ENCODE results near the gene AFDN. TPM values are rescaled to one million over a fixed set of nuclear protein-coding genes. Genes with fewer than 3 reads are reported as not detected.

The AFDN gene
- total and polyA plus RNA-seq, 10 of the 15 experiments (the other 5 are each of a cell fraction or from before 2014, with no cell fraction given): 5.7 to 68.2 (median 45.1) TPM

- Histone ChIP-seq H3K27ac (ENCODE audit: control insufficient read depth, insufficient read depth) (no peak overlapping the region), H3K79me2 (ENCODE audit: control insufficient read depth, insufficient read depth, low read length) (no peaks in the 10 kb centered on the region), H3K9me3 (replicated peaks; ENCODE audit: control insufficient read depth, insufficient read depth, low read length) (no peaks in the 10 kb centered on the region; the same call in 2 of the 3 replicates), H3K4me2 (ENCODE audit: control insufficient read depth, insufficient read depth) (no peak overlapping the region), H4K20me1 (ENCODE audit: control insufficient read depth, insufficient read depth) (no peaks in the 10 kb centered on the region), H3K4me1 (ENCODE audit: control insufficient read depth, insufficient read depth, low read length) (no peaks in the 10 kb centered on the region), H3K27me3 (replicated peaks in 1 of 2; ENCODE audit: control insufficient read depth in 2 of 2, insufficient read depth in 2 of 2, low read length in 1 of 2) (no peaks in the 10 kb centered on the region), H3K4me3 (no peak overlapping the region), H2AFZ (ENCODE audit: control insufficient read depth, low read depth, low read length) (no peak overlapping the region), H3K36me3 (ENCODE audit: control insufficient read depth in 2 of 2, insufficient read depth in 2 of 2, low read length in 1 of 2) (no peaks in the 10 kb centered on the region), H3K9ac (ENCODE audit: control insufficient read depth, insufficient read depth, low read length) (no peak overlapping the region)
- ChIA-PET RAD21 (ENCODE audit: unreplicated experiment) (no interaction called here), CTCF (no interaction called here), POLR2A (no interaction called here), SMC1A (ENCODE audit: uncharacterized antibody, unreplicated experiment) (no interaction called here)
- BruUV-seq (replicated peaks): no TSS peak
- TF ChIP-seq E2F4 (IDR thresholded peaks at IDR 0.05; ENCODE audit: low read depth, low read length) (no peak), ZNF622 (IDR thresholded peaks at IDR 0.05) (no peak)
- intact Hi-C loops (cut with micrococcal nuclease; ENCODE audit: unreplicated experiment): no loop called here
- ATAC-seq (no peak), FAIRE-seq (no peak), DNase-seq (ENCODE audit: low read depth, low spot score) (no peak)
- 61% methylated on average over 35 of the region's 35 CpGs for WGBS (ENCODE audit: insufficient coverage, insufficient replicate concordance, low lambda C conversion rate, missing lambda C conversion rate)
- in situ Hi-C loops (cut with MboI): no loop called here
Measured at GRCh38 chr6:167987396-167988153, 160.9 kb downstream of the AFDN start.

- 21% methylated on average over 5 of the region's 5 CpGs for WGBS (ENCODE audit: insufficient coverage, insufficient replicate concordance, low lambda C conversion rate, missing lambda C conversion rate)
- Histone ChIP-seq H3K36me3 (ENCODE audit: control insufficient read depth in 2 of 2, insufficient read depth in 2 of 2, low read length in 1 of 2) (no peaks in the 10 kb centered on the region), H4K20me1 (ENCODE audit: control insufficient read depth, insufficient read depth) (no peaks in the 10 kb centered on the region), H3K27me3 (replicated peaks in 1 of 2; ENCODE audit: control insufficient read depth in 2 of 2, insufficient read depth in 2 of 2, low read length in 1 of 2) (no peaks in the 10 kb centered on the region), H2AFZ (ENCODE audit: control insufficient read depth, low read depth, low read length) (no peak overlapping the region), H3K4me1 (ENCODE audit: control insufficient read depth, insufficient read depth, low read length) (no peaks in the 10 kb centered on the region), H3K9ac (ENCODE audit: control insufficient read depth, insufficient read depth, low read length) (no peak overlapping the region), H3K79me2 (ENCODE audit: control insufficient read depth, insufficient read depth, low read length) (no peaks in the 10 kb centered on the region), H3K4me2 (ENCODE audit: control insufficient read depth, insufficient read depth) (no peak overlapping the region), H3K27ac (ENCODE audit: control insufficient read depth, insufficient read depth) (no peak overlapping the region), H3K9me3 (replicated peaks; ENCODE audit: control insufficient read depth, insufficient read depth, low read length) (no peaks in the 10 kb centered on the region; the same call in 2 of the 3 replicates), H3K4me3 (no peak overlapping the region)
- ChIA-PET SMC1A (ENCODE audit: uncharacterized antibody, unreplicated experiment) (no interaction called here), RAD21 (ENCODE audit: unreplicated experiment) (no interaction called here), CTCF (no interaction called here), POLR2A (no interaction called here)
- TF ChIP-seq POLR2AphosphoS2 (IDR thresholded peaks at IDR 0.05; ENCODE audit: low read depth, low read length) (no peak), RELB (IDR thresholded peaks at IDR 0.05; ENCODE audit: low read depth) (no peak), USF1 (IDR thresholded peaks at IDR 0.05; ENCODE audit: borderline replicate concordance, extremely low read length, insufficient read depth, low read depth, low read length) (no peak)
- BruUV-seq (replicated peaks): no TSS peak
- DNase-seq (ENCODE audit: low read depth, low spot score) (no peak), ATAC-seq (no peak), FAIRE-seq (no peak)
- intact Hi-C loops (cut with micrococcal nuclease; ENCODE audit: unreplicated experiment) (no loop called here), in situ Hi-C loops (cut with MboI) (no loop called here)
Measured at GRCh38 chr6:167988154-167988495, 161.4 kb downstream of the AFDN start.

All from GM12878 (cell line).